DMS153 treated with DMSO at 0.1 percent for 48 hours (cell line): ENCODE results near the gene SUMO1.
"Not testable (repeated sequence)": the region's sequence is repeated elsewhere in the genome, so short reads cannot be mapped to it uniquely, and the experiment has no call there.

Experiments used
- DNase-seq: peaks from one replicate; lab custom pipeline; 2025; ENCODE audit not compliant: unreplicated experiment; lab: John Stamatoyannopoulos, UW

SUMO1 gene

DNA sequence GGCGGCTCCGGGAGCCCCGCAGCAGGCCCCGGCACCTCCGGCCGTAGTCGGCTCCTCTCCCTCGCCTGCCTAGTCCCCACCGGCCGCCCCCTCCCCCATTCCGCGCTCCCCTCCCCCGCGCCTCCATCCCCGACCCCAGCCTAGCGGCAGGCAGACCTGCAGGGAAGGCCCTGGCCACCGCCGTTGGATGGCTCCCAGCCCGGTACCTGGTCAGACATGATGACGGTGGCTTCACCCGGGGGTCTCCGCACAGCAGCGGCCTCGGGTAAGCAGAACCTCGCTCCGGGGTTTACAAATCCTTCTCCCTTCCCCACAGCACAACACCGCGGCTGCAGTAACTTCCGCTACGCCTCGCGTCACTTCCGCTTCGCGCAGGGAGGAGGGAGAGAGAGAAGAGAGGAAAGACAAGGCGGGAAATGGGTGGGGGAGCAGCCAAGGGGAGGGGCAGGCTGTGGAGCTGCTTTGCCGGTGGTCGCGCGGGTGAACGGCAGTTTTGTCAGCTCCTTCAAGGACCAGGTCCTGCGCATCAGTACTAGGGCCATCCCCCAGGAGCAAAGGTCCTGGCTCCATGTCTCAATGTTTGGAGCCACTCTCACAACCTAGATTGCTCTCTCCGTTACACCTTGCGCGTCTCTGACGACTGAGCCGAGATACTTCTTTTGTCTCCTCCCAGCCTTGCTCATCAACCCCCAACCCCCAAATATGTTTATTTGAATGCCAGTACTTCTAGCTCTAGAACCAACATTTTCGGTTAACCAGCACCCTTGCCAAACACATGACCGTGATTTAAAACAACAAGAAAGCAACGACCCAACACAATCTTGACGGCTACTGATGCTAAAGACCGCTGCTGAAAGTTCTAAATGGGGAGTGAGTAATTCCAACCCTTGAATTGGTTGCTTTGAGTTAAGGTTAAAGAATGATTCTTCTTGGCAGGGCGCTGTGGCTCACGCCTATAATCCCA lies at the start of gene SUMO1:
TSS of gene SUMO1 (minus strand) at position 364 of the 964 bp plus-strand sequence. CDS start at position 218, 146 bp downstream.
- peak; percentile 75 for DNase-seq

DNA sequence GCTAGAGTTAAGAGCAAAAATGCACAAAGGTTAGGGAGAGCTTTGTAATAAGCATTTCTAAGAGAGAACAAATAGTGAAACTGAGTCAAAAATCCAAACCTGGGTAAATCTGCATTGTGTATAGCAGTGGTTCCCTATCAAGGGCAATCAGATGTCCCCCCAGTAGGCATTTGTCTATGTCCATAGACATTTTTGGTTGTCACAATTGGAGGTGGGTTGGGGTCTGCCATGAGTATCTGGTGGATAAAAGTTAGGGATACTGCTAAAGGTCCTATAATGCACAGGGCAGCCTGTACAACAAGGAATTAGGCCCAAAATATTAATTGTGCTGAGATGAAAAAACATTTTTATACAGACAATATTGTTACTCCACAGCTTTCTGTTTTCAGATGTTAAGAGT lies 48.2 kb upstream of the SUMO1 start:
- DNase-seq = no peak

DNA sequence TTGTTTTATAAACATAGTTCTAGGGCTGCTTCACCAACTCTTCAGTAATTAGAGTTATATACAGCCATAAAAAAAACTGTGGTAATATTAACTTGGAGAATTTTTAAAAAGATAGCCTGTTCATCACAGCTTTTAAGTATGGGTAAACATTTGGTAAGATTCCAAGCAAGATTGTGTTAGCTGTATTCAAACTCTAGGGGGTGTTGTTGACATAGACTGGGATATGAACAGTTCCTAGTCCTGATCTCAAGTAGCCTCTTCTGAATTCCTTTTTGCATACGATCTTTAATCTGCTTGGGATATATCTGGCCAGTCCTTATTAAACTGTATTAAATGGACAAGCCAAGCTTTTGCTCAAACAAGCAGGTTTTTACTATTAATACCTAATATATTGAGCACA lies 40.5 kb upstream of the SUMO1 start:
- peak; percentile 13 for DNase-seq

DNA sequence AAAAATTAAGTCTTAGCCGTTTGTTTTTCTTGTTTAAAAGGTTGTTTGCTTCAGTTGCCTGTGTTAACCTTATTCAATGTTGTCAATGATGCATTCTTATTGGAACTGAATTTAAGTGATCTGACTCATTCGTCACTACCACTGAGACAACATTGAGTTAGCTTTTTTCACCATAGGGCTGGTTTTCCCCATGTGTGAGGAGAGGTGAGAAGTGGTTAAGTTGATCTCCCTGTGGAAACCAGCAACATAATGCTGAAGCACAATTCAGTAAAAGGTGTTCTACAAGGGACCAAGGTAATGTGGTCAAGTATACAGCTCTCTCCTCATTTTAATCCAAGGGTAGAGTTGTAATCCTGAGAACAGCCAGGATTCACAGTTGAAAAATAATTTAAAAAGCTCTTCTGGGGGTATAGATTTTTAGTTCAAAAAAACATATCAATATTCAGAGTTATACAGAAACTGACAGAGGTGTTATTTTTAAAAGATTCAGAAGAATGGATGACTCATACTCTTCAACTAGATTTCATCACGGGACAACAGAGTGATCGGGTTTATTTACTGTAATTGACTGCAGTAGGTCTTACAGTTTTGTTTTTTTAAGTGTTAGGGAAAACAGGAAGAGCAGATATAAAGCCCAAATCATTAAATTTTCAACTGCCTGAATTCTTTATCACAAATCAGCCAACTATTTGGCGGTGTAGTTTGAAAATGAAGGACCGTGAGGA lies 39.8 kb upstream of the SUMO1 start:
- DNase-seq = no peak

DNA sequence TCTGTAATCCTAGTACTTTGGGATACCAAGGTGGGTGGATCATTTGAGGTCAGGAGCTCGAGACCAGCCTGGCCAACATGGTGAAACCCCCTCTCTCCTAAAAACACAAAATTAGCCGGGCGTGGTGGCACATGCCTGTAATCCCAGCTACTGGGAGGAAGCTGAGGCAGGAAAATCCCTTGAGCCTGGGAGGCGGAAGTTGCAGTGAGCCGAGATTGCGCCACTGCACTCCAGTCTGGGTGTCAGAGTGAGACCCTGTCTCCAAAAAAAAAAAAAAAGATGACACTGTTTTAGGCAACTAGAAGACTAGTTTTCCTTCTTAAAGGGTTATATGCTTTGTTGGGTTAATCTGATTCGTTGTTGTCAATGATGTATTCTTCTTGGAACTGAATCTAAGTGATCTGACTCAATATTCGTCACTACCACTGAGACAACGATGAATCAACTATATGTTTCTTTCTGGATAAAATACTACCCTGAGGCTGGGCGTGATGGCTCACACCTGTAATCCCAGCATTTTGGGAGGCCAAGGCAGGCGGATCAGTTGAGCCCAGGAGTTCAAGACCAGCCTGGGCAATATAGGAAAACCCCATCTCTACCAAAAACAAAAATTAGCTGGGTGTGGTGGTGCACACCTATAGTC lies 37.8 kb upstream of the SUMO1 start:
- DNase-seq = not testable (repeated sequence)

DNA sequence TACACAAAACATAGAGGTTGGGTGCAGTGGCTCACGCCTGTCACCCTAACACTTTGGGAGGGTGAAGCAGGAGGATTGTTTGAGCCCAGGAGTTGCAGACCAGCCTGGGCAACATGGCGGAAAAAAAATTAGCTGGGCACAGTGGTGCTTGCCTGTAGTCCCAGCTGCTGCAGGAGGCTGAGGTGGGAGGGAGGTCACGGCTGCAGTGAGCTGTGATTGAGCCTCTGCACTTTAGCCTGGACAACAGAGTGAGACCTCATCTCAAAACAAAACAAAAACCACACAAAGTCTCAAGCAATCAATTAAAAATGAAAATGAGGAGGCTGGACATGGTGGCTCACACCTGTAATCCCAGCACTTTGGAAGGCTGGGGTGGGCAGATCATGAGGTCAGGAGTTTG lies 32.1 kb upstream of the SUMO1 start:
- DNase-seq = no peak

DNA sequence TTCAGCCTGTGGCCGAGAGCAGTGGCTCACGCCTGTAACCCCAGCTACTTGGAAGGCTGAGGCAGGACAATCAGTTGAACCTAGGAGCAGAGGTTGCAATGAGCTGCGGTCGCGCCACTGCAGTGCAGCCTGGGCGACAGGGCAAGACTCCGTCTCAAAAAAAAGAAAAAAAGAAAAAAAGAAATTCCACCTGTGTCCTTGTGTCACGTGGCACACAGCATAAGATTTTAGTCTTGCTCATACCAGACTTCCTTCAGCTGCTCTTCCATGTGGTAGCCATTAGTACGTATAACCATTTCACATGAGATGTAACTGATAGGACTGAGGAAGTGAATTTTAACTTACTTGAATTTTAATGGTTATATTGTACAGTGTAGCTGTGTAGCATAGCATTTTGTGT lies 31.2 kb upstream of the SUMO1 start:
- no peak for DNase-seq

DNA sequence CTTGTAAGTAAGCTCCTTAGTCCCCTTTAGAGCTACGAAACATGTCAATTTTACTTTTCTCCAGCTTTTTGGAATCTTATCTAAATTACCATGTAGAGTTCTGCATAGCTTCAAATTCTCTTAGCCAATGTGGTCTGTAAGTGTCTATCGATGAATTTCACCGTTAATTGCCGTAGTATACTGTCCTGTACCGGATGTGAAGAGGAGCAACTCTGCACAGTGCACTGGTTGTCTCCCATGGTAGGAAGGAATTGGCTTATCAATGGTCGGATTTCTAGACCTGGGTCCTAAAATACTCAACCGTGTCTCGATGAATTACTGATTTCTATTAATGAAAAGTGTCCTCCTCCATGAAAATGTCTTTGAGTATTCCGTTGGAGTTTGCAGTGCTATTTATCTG lies 29.1 kb upstream of the SUMO1 start:
- no peak for DNase-seq

DNA sequence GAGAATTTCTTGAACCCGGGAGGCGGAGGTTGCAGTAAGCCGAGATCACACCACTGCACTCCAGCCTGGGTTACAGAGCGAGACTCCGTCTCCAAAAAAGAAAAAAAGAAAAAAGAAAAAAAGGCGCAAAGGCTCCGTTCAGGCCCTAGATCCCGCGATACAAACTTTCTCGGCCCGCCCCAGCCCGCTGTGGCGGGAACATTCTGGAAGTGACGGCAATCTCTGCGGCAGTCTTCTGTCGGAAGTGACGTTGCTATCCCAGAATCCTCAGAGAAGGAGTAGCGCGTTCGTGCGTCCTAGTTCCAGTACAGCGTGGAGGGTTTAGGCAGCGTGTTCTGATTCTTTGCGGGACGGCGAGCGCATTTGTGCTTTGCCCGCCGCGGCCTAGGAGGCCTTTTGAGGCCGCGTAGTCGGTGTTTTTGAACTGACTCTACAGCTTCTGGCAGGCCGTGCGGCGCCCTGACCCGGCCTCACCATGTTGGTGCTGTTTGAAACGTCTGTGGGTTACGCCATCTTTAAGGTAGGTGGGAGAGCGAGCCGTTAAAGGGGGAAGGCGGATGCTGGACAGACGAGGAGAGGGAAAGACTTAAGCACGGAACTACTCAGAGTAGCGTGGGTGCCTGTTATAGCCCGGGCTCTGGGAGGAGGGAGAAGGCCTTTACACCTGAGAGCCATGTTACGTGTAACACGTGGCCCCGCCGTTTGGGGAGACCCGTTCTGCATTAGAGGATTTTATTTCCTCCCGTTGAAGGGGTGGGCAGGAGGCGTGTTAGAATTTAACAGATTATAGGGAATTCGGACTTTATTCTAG lies 27.3 kb upstream of the SUMO1 start, which contains the start of gene NOP58:
TSS of gene NOP58 (plus strand) at position 297 of the 811 bp plus-strand sequence. CDS start at position 476, 179 bp downstream.
- peak; percentile 85 for DNase-seq

DNA sequence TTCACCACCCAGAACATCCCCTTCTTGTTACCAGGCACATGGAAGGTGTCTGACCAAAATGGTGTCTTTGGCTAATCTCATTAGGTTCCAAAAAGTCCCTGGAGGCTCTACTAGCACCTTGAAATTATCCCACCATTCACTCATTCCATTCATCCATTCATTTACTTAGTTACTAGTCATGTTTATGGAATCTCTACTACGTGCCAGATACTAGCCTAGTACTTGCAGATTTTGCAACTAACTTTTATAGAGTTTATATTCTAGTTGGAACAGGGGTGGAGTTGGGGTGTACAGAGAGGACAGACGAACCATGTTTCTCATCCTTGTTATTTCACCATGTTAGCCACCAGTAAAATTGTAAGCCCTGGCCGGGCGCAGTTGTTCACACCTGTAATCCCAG lies 23.1 kb upstream of the SUMO1 start:
- DNase-seq = no peak

DNA sequence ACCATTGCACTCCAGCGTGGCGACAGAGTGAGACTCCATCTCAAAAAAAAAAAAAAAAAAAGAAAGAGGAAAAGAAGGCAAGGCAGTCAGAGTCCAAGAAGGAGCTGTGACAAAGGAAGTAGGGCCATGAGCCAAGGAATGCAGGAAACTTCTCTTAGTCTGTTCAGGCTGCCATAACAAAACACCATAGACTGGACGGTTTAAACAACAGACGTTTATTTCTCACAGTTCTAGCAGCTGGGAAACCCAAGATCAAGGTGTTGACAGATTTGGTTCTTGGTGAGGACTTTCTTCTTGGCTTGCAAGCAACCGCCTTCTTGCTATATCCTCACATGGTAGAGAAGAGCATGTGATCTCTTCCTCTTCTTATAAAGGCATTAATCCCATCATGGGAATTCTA lies 13.1 kb upstream of the SUMO1 start:
- no peak for DNase-seq

DNA sequence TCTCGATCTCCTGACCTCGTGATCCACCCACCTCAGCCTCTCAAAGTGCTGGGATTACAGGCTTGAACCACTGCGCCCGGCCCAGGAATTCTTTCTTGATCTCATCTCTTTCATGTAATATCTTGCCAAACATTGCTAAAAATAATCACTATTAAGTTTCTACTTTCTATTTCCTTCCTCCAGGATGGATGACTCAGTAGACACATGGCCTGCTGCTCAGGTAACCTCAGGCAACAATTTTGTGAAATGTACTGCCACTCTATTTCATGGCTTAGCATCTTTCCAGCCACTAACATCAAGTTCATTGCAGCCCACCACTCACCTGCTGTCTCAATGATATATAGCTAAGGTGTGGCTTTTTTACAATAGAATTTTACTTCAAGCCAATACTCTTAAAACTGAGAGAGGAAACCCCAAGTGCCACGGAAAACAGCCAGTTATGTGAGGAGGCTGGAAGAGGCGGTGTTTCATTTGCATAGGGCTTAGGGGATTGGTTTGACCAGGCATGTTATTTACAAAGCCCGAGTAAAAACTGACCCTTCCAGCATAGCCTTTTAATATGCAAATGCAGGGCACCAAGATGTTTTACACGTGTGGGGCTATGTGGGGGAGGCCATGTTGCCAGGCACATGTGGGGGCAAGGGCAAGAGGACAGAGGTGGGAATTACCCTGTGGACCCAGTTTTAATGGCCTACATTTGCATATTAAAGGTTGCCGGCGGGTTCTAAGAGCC lies 11.3 kb upstream of the SUMO1 start:
- DNase-seq = no peak

DNA sequence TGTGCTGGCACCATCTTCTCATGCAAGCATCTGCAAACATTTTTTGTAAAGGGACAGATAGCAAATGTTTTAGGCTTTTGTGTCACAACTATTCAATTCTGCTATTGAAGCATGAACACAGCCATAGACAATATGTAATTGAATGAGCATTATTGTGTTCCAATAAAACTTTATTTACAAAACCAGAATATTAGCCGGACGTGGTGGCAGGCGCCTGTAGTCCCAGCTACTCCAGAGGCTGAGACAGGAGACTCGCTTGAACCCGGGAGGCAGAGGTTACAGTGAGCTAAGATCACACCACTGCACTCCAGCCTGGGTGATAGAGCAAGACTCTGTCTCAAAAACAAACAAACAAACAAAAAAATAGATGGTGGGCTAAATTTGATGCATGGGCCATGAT lies 9.3 kb upstream of the SUMO1 start:
- not testable (repeated sequence) for DNase-seq

DNA sequence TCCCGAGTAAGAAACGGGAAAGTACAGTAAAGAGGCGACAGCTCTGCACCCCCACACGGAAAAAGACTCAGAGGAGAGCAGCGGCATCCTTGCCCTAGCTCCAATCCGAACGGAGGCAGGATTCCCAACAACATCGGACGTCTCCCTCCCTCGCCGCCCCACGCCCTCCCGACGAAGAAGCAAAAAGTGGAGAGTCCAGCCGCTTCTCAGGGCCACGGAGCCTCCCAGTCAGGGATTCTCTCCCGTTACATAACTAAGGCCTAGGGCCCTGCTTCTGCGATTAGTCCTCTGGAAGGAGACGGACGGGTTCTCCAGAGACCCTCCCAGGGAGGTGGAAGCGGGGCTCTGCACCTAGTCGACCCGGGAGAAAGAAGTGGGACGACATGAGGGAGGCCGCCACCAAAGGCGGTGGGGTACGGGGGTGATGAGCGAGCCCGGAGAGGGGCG lies 587 bp downstream of the SUMO1 start:
- no peak for DNase-seq

DNA sequence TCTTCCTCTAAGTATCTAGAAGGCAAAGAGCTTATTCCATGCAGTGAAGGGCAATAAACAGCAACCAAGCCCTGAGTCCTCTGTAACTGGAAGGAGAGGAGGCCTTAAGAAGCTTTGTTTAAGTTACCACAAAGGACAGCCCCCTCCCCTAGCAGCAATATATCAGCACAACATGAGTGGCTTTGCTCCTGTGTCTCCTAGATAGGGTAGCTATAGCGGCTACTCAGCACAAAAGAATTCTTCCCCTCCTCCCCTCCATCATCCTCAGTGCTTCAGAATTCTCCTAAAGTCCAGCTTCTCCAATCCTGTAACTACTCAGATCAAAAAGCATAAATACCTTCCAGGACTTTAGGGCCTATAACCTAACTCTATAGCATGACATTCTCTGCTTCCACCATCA lies 16.5 kb downstream of the SUMO1 start:
- no peak for DNase-seq

DNA sequence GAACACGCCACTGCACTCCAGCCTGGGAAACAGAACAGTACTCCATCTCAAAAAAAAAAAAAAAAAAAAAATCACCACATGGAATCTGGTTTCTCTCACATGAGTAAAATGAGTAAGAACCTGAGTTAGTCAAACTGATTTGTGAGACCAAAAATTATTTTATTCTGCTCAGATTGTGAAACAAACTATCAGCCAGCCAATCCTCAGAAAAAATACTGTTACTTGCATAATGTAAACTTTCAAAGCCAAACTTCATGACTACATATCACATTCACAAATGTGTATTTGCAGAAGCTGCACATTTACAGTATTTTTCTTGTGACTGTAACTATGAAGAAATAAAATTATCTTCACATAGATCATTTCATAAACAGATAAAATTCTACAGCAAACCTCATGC lies 23.2 kb downstream of the SUMO1 start:
- DNase-seq = no peak

DNA sequence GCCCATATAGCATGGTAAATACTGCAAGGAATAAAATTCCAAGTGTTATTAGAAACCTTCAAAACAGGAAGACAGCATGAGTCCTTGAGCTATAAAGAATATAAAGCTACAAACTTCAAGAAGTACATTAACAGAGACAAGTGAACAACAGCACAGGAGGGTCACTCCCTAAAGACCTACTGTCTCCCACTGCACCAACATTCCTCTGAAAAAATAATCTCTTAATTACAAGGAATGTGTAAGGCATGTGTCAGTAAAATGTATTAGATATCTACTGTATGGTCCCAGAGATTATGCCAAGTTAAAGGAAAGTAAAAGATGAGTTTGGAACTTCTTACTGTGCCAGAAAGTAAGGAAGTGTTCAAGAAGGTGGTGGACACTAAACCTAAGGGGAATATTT lies 29.9 kb downstream of the SUMO1 start:
- DNase-seq = no peak

DNA sequence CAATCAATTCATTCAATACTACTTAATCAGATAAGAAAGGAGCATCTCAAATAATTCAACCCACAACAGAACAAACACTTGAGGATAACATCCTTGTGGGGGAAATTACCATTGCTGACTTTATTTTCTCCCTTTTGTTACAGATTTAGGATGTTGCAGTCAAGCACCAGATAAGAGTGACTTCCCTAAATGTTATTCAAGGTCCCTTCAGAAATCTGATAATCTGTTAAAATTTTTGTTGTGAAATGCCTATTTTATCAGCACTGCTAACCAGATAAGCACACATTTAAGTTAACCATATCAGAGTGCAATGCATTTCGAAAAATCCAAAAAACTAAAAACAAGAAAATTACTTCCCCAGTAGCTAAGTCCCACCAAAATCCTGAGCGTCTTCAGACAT lies 33.5 kb downstream of the SUMO1 start:
- no peak for DNase-seq

DNA sequence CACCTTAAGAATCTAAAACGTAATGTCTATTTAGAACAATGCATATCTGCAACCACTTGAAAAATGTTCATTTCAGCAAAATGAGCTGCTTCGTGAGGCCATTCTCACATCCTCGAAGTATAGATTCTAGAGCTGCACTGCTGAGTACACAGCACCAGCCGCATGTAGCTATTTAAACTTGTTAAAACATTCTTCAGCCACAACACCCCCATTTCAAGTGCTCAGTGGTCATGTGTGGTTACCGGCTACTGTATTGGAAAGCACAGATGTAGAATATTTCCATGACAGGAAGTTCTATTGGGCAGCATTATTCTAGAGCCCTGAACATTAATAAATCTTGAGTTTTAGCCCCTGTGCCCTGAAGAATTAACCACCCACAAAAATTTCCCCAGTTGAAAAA lies 35.0 kb downstream of the SUMO1 start:
- no peak for DNase-seq
